ENCODE results near the gene ZNHIT2.

DNA sequence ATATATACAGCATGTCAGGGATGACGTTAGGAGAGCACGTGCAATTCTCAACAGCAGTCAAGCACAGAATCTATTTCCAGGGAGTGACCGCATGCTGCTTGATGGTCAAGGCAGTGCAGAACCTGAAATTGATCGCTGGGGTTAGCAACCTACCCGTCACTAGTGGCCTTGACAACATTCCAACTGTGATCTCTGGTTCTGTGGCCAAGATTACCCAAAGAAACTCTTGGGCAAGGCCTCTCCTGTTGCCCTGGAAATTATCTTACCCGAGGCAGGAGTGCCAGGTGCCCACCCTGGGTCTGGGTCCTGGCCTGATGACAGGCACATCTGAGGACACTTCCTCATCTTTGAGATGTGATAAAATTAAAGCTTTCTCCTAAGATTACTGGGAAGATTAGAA is 3.7 kb downstream of the ZNHIT2 start:
- no peak for TF ChIP-seq EZH2 (IDR thresholded peaks at IDR 0.05; ENCODE audit: insufficient read depth, poor library complexity, severe bottlenecking)
- TF ChIP-seq EZH2phosphoT487 (IDR thresholded peaks at IDR 0.05; ENCODE audit: insufficient read depth, low read depth) = no peak

Measured in GM23248 (cell line).